Activated B cell treated with CpG ODN at 0.5 μM for 24 hours (primary cell): ENCODE data around the gene SETD3. TPM values are rescaled to one million over a fixed set of nuclear protein-coding genes. Genes with fewer than 3 reads are reported as not detected.

Source experiments
- ATAC-seq: fragments of 200-7000 bp; cut with Tn5 transposase; one replicate; pipeline ENCODE4 v1.10.0; 2021; ENCODE audit warnings: low read depth, mild to moderate bottlenecking, moderate library complexity
- CTCF ChIA-PET: fragments of 350-600 bp; sonication (Branson Sonifier 250); formaldehyde crosslinking; loops from one replicate; lab custom pipeline; 2021; ENCODE audit warnings: antibody characterized with exemption; lab: Charles Lee
- POLR2A ChIA-PET: fragments of 350-600 bp; sonication (Branson Sonifier 250); formaldehyde crosslinking; loops from one replicate; lab custom pipeline; 2021; ENCODE audit warnings: antibody characterized with exemption; lab: Charles Lee
- DNase-seq: peaks from one replicate; pipeline ENCODE4 v3.0.0; 2022
- H3K27ac Mint-ChIP-seq: one replicate; pipeline ENCODE4 v1.8.0; 2020; ENCODE audit warnings: mixed read lengths
- H3K27me3 Mint-ChIP-seq: one replicate; pipeline ENCODE4 v1.8.0; 2021; ENCODE audit warnings: mixed read lengths
- H3K36me3 Mint-ChIP-seq: one replicate; pipeline ENCODE4 v1.8.0; 2021; ENCODE audit warnings: low read depth, mixed read lengths
- H3K4me1 Mint-ChIP-seq: one replicate; pipeline ENCODE4 v1.8.0; 2021; ENCODE audit warnings: mixed read lengths
- H3K4me3 Mint-ChIP-seq: one replicate; pipeline ENCODE4 v1.8.0; 2020; ENCODE audit warnings: mild to moderate bottlenecking, mixed read lengths
- H3K9me3 Mint-ChIP-seq: one replicate; pipeline ENCODE4 v1.8.0; 2020; ENCODE audit warnings: mixed read lengths
- CTCF ChIP-seq: fragments of 200-600 bp; IDR thresholded peaks from one replicate; pipeline ENCODE4 v1.8.0; 2022; ENCODE audit warnings: antibody characterized with exemption, mild to moderate bottlenecking
- intact Hi-C: fragments of 100-400 bp; cut with micrococcal nuclease; formaldehyde crosslinking; loops from one replicate; pipeline ENCODE4 v1.15.1; 2024
- total RNA-seq: library from RNA; stranded (reverse); gene quantifications from 2 replicates; pipeline ENCODE4 v1.2.3, GENCODE V29; 2022

The SETD3 gene
- total RNA-seq, 1 donor from 2014 or later, result 31.9 TPM

- CTCF ChIA-PET, result no interaction called here
- Mint-ChIP-seq H3K9me3 (no peaks in the 10 kb centered on the region), H3K4me1 (no peaks in the 10 kb centered on the region), H3K36me3 (peaks cover 94% of the 10 kb centered on the region), H3K27me3 (no peaks in the 10 kb centered on the region), H3K27ac (no peak overlapping the region), H3K4me3 (no peak overlapping the region)
- no peak for ATAC-seq
- TF ChIP-seq CTCF, result no peak
- DNase-seq, result no peak
- intact Hi-C loops, result no loop called here
- POLR2A ChIA-PET, result no interaction called here
Measured at GRCh38 chr14:99502989-99503421, 22.3 kb upstream of the SETD3 start.

GRCh38 chr14:99497894-99498293, 17.2 kb upstream of the SETD3 start:
- ATAC-seq, result no peak
- no peak overlapping the region for H3K4me3 Mint-ChIP-seq
- CTCF ChIA-PET, result no interaction called here
- POLR2A ChIA-PET, result no interaction called here
- H3K4me1 Mint-ChIP-seq, result peaks cover 4% of the 10 kb centered on the region
- no peak for DNase-seq
- peaks cover 90% of the 10 kb centered on the region for H3K36me3 Mint-ChIP-seq
- H3K27ac Mint-ChIP-seq, result no peak overlapping the region
- TF ChIP-seq CTCF, result no peak
- H3K9me3 Mint-ChIP-seq, result no peaks in the 10 kb centered on the region
- no peaks in the 10 kb centered on the region for H3K27me3 Mint-ChIP-seq
- intact Hi-C loops, result no loop called here

- TF ChIP-seq CTCF, result no peak
- POLR2A ChIA-PET, result no interaction called here
- intact Hi-C loops, result no loop called here
- CTCF ChIA-PET, result no interaction called here
- ATAC-seq (no peak), DNase-seq (no peak)
- Mint-ChIP-seq H3K4me3 (no peak overlapping the region), H3K9me3 (no peaks in the 10 kb centered on the region), H3K27ac (no peak overlapping the region), H3K4me1 (peaks cover 5% of the 10 kb centered on the region), H3K27me3 (no peaks in the 10 kb centered on the region), H3K36me3 (peaks cover 90% of the 10 kb centered on the region)
Measured at GRCh38 chr14:99497341-99497740, 16.7 kb upstream of the SETD3 start.

GRCh38 chr14:99484106-99484505, 3.4 kb upstream of the SETD3 start:
- no peak overlapping the region for H3K27ac Mint-ChIP-seq
- H3K27me3 Mint-ChIP-seq, result no peaks in the 10 kb centered on the region
- H3K9me3 Mint-ChIP-seq, result no peaks in the 10 kb centered on the region
- H3K4me1 Mint-ChIP-seq, result peaks cover 66% of the 10 kb centered on the region
- peaks cover 11% of the 10 kb centered on the region for H3K36me3 Mint-ChIP-seq
- intact Hi-C loops, result no loop called here
- CTCF ChIA-PET, result no interaction called here
- no peak overlapping the region for H3K4me3 Mint-ChIP-seq
- ATAC-seq, result no peak
- DNase-seq, result no peak
- POLR2A ChIA-PET, result no interaction called here
- TF ChIP-seq CTCF, result no peak

GRCh38 chr14:99481745-99482099, 1.1 kb upstream of the SETD3 start:
- intact Hi-C loops, result loop anchor here (1.0 to 2.0 kb wide), 5 partner anchors 123 to 895 kb away; partner anchors contain the start of genes CCDC85C, CYP46A1 and WDR25
- POLR2A ChIA-PET, result interaction anchor here (0.6 to 2.5 kb wide), 5 partner anchors 10 to 457 kb away, joined by 3 to 27 read pairs (median 5); partner anchors contain the start of genes CCDC85C and CYP46A1
- H3K4me3 Mint-ChIP-seq, result peak overlapping the region; percentile 97
- H3K27me3 Mint-ChIP-seq, result no peaks in the 10 kb centered on the region
- H3K27ac Mint-ChIP-seq, result peak overlapping the region; percentile 96
- peaks cover 65% of the 10 kb centered on the region for H3K4me1 Mint-ChIP-seq
- no peaks in the 10 kb centered on the region for H3K9me3 Mint-ChIP-seq
- CTCF ChIA-PET, result interaction anchor here (1.2 kb wide), 1 partner anchor 123 kb away, joined by 5 read pairs; no protein-coding TSS in a partner anchor
- H3K36me3 Mint-ChIP-seq, result peaks cover 8% of the 10 kb centered on the region
- no peak for ATAC-seq
- TF ChIP-seq CTCF, result no peak
- no peak for DNase-seq
